Activated CD4-positive, alpha-beta T cell treated with anti-CD3 and anti-CD28 coated beads for 36 hours (primary cell): Measurements from ENCODE around the gene CCDC40. TPM values are rescaled to one million over a fixed set of nuclear protein-coding genes. Genes with fewer than 3 reads are reported as not detected.

Experiments used
- ATAC-seq: fragments of 200-7000 bp; cut with Tn5 transposase; one replicate; pipeline ENCODE4 v1.10.0; 2021; ENCODE audit warnings: mild to moderate bottlenecking, moderate library complexity
- CTCF ChIA-PET: fragments of 350-600 bp; sonication (Branson Sonifier 250); formaldehyde crosslinking; loops from one replicate; lab custom pipeline; 2021; ENCODE audit warnings: antibody characterized with exemption; lab: Charles Lee
- POLR2A ChIA-PET: fragments of 350-600 bp; sonication (Branson Sonifier 250); formaldehyde crosslinking; loops from one replicate; lab custom pipeline; 2021; ENCODE audit warnings: antibody characterized with exemption, inconsistent platforms; lab: Charles Lee
- DNase-seq: peaks from one replicate; pipeline ENCODE4 v3.0.0-alpha.2; 2020
- H3K27ac Mint-ChIP-seq: one replicate; pipeline ENCODE4 v1.8.0; 2021; ENCODE audit warnings: mixed read lengths
- H3K27me3 Mint-ChIP-seq: one replicate; pipeline ENCODE4 v1.8.0; 2021; ENCODE audit warnings: mixed read lengths
- H3K36me3 Mint-ChIP-seq: one replicate; pipeline ENCODE4 v1.8.0; 2021; ENCODE audit warnings: low read depth, mixed read lengths
- H3K4me1 Mint-ChIP-seq: one replicate; pipeline ENCODE4 v1.8.0; 2021; ENCODE audit warnings: mixed read lengths
- H3K4me3 Mint-ChIP-seq: one replicate; pipeline ENCODE4 v1.8.0; 2021; ENCODE audit warnings: mild to moderate bottlenecking, moderate library complexity, mixed read lengths
- H3K9me3 Mint-ChIP-seq: one replicate; pipeline ENCODE4 v1.8.0; 2021; ENCODE audit warnings: low read depth, mixed read lengths
- intact Hi-C, 2 experiments: fragments of 100-400 bp; cut with DNase I in 1 of 2; cut with micrococcal nuclease in 1 of 2; formaldehyde crosslinking; loops; one replicate each; pipeline versions ENCODE4 v1.14.2 to v1.15.1; 2022 to 2024; cut with DNase I, micrococcal nuclease
- total RNA-seq, 2 experiments: library from RNA; stranded (reverse); gene quantifications; one replicate each; pipeline ENCODE4 v1.2.3, GENCODE V29; 2021

Gene CCDC40
- total RNA-seq, 2 experiments from 2014 or later, result 0.56 to 0.57 TPM

DNA sequence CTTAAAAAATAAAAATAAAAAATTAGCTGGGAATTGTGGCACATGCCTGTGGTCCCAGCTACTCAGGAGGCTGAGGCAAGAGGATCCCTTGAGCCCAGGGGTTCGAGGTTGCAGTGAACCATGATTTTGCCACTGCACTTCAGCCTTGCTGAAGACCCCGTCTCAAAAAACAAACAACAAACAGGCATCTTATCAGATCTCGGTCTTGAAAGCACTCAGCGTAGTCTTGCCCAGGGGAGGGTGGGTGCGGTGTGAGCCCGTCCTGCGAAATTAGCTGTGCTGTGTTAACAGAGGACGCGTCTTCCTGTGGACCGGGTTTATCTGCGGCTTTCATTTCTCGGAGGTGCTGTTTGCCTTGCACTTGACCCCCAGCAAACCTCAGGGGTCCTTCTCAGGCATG, 70.3 kb downstream of the CCDC40 start:
- no peak for DNase-seq
- POLR2A ChIA-PET, result interaction anchor here (1.0 kb wide), 1 partner anchor 37 kb away, joined by 3 read pairs; no protein-coding TSS in a partner anchor
- H3K4me1 Mint-ChIP-seq, result peaks cover 9% of the 10 kb centered on the region
- intact Hi-C loops, result loop anchor here in 1 of 2 experiments (10.0 kb wide), 1 partner anchor 438 kb away; the partner anchor contains the start of gene RPTOR
- CTCF ChIA-PET, result interaction anchor here (0.6 kb wide), 1 partner anchor 32 kb away, joined by 3 read pairs; no protein-coding TSS in a partner anchor
- ATAC-seq, result no peak
- no peaks in the 10 kb centered on the region for H3K36me3 Mint-ChIP-seq
- no peaks in the 10 kb centered on the region for H3K9me3 Mint-ChIP-seq
- H3K27ac Mint-ChIP-seq, result no peak overlapping the region
- no peak overlapping the region for H3K4me3 Mint-ChIP-seq
- H3K27me3 Mint-ChIP-seq, result no peaks in the 10 kb centered on the region

DNA sequence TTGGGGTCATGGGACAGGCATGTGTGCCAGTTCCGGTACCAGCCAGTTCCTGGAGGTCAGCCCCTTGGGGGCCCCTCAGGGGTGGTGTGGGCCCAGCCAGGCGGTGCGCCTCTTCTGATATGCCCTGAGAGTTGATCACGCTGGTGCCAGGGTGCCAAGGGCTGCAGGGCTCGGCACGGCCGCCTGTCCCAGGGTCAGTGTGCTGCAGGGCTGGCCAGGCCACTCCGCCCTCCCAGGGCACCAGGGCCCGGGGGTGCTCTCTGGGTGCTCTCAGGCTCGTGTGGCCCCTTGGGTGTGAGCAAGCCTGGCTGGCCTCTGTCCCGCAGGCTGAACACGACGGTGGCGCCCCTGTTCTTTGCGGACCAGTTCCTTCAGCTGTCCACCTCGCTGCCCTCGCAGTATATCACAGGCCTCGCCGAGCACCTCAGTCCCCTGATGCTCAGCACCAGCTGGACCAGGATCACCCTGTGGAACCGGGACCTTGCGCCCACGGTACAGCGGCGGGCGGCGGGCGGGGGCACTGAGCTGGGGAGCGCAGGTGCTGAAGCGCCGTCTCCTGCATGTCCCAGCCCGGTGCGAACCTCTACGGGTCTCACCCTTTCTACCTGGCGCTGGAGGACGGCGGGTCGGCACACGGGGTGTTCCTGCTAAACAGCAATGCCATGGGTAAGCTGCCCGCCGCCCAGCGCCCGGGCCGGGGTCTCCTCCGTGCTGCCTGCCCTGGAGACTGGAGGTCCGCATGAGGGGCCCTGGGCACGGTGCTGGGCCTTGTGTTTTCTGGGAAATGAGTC, 71.0 kb downstream of the CCDC40 start:
- Mint-ChIP-seq H3K27ac (no peak overlapping the region), H3K9me3 (no peaks in the 10 kb centered on the region), H3K4me1 (peaks cover 4% of the 10 kb centered on the region), H3K27me3 (no peaks in the 10 kb centered on the region), H3K4me3 (no peak overlapping the region), H3K36me3 (no peaks in the 10 kb centered on the region)
- intact Hi-C loops, result loop anchor here in 1 of 2 experiments (10.0 kb wide), 1 partner anchor 437 kb away; the partner anchor contains the start of gene RPTOR
- ATAC-seq (no peak), DNase-seq (no peak)
- ChIA-PET CTCF (no interaction called here), POLR2A (no interaction called here)

DNA sequence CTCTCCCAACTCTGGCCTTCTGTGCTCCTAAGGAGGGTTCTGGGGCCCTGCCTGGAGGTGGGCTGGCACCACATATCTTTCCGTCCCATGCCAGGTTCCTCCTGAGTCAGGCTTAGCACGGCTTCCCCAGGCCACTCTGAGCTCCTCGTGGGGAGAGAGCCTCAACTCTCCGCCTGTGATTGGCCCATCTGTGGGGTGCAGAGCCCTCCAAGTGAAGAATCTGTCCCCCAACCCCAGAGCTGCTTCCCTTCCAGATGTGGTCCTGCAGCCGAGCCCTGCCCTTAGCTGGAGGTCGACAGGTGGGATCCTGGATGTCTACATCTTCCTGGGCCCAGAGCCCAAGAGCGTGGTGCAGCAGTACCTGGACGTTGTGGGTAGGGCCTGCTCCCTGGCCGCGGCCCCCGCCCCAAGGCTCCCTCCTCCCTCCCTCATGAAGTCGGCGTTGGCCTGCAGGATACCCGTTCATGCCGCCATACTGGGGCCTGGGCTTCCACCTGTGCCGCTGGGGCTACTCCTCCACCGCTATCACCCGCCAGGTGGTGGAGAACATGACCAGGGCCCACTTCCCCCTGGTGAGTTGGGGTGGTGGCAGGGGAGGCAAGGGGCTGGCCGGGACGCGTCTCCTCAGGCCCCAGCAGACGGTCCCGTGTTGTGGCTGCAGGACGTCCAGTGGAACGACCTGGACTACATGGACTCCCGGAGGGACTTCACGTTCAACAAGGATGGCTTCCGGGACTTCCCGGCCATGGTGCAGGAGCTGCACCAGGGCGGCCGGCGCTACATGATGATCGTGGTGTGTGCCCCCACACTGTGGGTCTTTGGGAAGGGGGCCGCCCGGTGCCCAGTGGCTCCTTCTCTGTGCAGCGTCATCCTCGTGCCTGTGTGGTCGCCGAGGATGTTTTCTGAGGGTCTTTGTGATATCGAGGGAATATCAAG, 71.9 kb downstream of the CCDC40 start:
- Mint-ChIP-seq H3K4me1 (no peaks in the 10 kb centered on the region), H3K27ac (no peak overlapping the region), H3K27me3 (no peaks in the 10 kb centered on the region), H3K36me3 (no peaks in the 10 kb centered on the region), H3K4me3 (no peak overlapping the region), H3K9me3 (no peaks in the 10 kb centered on the region)
- DNase-seq (no peak), ATAC-seq (no peak)
- intact Hi-C loops, result loop anchor here in 1 of 2 experiments (10.0 kb wide), 1 partner anchor 436 kb away; the partner anchor contains the start of gene RPTOR
- POLR2A ChIA-PET, result no interaction called here
- CTCF ChIA-PET, result no interaction called here

DNA sequence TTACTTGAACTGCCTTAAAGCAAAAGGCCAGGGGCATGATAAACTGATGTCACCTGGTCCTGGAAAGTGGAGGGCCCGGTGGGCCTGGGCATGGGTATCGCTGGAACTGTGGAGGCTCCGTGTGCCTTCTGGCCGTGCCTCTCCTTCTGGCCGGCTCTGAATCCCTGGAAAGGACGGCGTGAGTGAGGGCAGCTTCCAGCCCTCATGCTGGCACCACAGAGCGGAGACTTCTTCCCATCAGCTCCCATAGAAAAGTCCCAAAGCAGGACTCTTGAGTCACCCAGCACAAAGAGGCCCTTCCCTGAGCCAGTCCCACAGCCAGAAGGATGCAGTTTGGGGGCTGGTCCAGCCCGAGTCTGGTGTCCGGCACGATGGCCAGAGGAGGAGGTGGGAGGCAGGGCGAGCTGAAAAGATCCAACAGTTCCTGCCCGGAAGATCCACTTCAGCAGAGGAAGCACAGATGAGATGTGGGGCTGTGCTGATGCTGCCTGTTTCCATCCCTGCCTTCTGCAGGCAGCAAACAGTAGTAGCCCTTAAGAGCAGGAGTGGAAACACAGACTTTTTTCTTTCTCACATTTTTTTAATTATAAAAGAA, 72.7 kb downstream of the CCDC40 start:
- ChIA-PET POLR2A (no interaction called here), CTCF (interaction anchor here (1.9 kb wide), 1 partner anchor 8 kb away, joined by 6 read pairs; the partner anchor contains the start of gene GAA)
- intact Hi-C loops, result loop anchor here in 1 of 2 experiments (10.0 kb wide), 1 partner anchor 436 kb away; the partner anchor contains the start of gene RPTOR
- no peaks in the 10 kb centered on the region for H3K36me3 Mint-ChIP-seq
- no peaks in the 10 kb centered on the region for H3K4me1 Mint-ChIP-seq
- no peaks in the 10 kb centered on the region for H3K27me3 Mint-ChIP-seq
- DNase-seq, result no peak
- no peak overlapping the region for H3K27ac Mint-ChIP-seq
- no peak for ATAC-seq
- H3K4me3 Mint-ChIP-seq, result no peak overlapping the region
- no peaks in the 10 kb centered on the region for H3K9me3 Mint-ChIP-seq

DNA sequence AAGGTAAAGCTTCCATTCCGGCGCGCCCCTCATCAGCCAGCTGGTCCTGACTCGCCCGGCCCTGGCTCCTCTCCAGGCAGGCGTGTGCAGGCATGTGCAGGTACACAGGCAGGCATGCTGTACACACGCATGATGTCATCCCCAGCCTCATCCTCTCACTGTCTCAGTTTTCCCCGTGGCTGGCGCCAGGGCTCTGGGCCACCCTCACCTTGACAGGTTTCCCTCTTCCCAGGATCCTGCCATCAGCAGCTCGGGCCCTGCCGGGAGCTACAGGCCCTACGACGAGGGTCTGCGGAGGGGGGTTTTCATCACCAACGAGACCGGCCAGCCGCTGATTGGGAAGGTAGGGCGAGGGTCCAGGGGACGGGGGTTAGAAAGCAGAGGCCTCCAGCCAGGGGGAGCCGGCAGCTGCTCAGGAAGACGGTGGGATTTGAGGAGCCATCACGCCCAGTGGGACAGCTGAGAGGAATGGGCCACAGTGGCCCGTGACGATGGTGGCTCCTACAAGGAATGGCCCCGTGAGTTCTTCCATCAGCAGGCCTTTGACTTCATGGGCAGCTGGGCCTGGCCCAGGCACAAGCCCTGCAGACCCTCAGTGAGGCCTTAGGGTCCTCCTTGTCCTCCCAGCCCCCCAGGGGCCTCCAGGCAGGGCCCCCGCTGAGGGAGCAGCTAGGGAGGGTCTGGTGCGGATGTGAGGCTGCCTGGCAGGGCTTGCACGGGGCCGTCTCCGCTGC, 73.4 kb downstream of the CCDC40 start:
- POLR2A ChIA-PET, result no interaction called here
- Mint-ChIP-seq H3K4me1 (no peaks in the 10 kb centered on the region), H3K4me3 (no peak overlapping the region), H3K27ac (no peak overlapping the region), H3K27me3 (no peaks in the 10 kb centered on the region), H3K9me3 (no peaks in the 10 kb centered on the region), H3K36me3 (no peaks in the 10 kb centered on the region)
- intact Hi-C loops, result loop anchor here in 1 of 2 experiments (10.0 kb wide), 1 partner anchor 435 kb away; the partner anchor contains the start of gene RPTOR
- CTCF ChIA-PET, result interaction anchor here (0.6 to 1.9 kb wide), 2 partner anchors 9 to 76 kb away, joined by 3 to 6 read pairs; partner anchors contain the start of gene GAA
- ATAC-seq (no peak), DNase-seq (no peak)

DNA sequence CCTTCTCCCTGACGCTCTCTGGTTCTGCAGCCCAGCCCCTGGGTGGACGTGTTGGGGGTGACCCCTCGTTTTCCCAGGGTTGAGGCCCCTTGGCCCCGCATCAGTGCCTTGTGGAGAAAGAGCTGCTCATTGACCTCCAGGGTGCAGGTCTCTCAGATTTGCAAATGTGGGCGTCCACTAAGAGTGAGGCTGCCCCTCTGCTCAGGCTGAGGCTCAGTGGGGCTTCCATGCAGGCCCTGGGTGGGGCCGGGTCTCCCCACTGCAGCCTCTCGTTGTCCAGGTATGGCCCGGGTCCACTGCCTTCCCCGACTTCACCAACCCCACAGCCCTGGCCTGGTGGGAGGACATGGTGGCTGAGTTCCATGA, 74.0 kb downstream of the CCDC40 start:
- no peak for ATAC-seq
- peaks cover 2% of the 10 kb centered on the region for H3K9me3 Mint-ChIP-seq
- DNase-seq, result no peak
- H3K4me3 Mint-ChIP-seq, result no peak overlapping the region
- intact Hi-C loops, result no loop called here
- H3K4me1 Mint-ChIP-seq, result no peaks in the 10 kb centered on the region
- ChIA-PET POLR2A (no interaction called here), CTCF (interaction anchor here (0.6 to 1.9 kb wide), 2 partner anchors 9 to 77 kb away, joined by 3 to 6 read pairs; partner anchors contain the start of gene GAA)
- no peaks in the 10 kb centered on the region for H3K27me3 Mint-ChIP-seq
- no peaks in the 10 kb centered on the region for H3K36me3 Mint-ChIP-seq
- no peak overlapping the region for H3K27ac Mint-ChIP-seq

DNA sequence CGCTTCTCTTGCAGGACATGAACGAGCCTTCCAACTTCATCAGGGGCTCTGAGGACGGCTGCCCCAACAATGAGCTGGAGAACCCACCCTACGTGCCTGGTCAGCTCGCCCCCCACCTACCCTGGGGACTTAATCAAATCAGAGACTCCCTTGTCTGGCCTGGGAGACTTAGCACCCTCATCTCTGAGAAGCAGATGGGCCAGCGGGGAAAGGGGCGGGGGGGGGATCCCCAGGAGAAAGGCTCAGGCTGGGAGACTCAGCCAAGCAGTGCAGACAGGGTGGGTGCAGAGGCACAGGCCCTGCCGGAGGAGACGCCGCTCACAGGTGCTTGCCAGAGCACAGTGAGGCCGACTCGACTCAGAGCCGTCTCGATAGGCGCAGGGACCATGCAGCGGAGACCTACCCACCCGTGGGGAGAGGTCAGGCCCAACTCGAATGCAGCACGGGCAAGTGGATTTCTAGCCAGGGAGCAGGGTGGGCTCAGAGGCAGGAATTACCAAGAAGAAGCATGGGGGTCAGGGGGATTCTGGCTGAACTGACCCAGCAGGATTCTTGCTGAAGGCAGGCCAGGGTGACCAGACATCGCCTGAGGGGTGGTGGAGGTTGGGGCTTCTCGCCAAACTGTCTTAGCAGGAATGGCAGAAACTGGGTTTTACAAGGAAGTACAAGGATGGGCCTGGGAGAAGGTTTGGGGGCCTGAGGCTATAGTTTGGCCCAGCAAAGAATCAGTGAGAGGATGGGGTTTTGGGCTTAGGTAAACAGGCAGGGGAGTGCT, 74.7 kb downstream of the CCDC40 start:
- CTCF ChIA-PET, result no interaction called here

DNA sequence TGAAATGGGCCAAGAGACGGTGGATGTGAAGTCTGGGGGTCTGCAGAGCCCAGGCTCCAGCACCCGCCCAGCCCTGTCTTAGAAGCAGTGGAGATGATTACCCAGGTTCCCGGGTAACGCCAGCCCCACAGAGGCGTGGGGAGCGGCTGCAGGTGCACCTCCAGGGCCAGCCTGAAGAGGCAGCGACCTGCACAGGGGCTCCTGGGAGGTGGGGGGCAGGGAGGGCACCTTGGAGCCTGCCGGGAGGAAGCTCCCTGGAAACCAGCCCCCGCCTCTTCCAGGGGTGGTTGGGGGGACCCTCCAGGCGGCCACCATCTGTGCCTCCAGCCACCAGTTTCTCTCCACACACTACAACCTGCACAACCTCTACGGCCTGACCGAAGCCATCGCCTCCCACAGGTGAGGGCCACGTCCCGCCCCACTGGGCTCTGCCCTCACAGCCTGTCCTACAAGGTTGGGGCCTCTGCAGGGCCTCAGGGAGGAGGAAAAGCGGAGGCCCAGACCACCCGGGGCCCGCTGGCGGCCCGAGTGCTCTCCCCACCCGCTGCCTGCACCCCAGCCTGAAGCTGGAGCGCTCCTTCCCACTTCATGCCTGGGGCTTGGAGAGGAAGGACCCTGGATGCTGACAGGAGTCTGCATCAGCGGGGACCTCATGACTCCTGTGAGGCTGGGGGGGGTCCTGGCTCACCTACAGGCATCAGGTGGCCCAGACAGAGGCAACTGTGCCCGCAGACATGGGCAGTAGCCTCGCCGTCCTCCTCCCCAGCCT, 75.4 kb downstream of the CCDC40 start:
- H3K4me1 Mint-ChIP-seq, result no peaks in the 10 kb centered on the region

More for the DNA sequence above, 74.7 kb downstream of the CCDC40 start:
- H3K9me3 Mint-ChIP-seq, result peaks cover 2% of the 10 kb centered on the region
- no peak for DNase-seq
- POLR2A ChIA-PET, result interaction anchor here (0.7 kb wide), 1 partner anchor 28 kb away, joined by 3 read pairs; no protein-coding TSS in a partner anchor
- intact Hi-C loops, result no loop called here
- no peak for ATAC-seq
- H3K27ac Mint-ChIP-seq, result no peak overlapping the region
- H3K36me3 Mint-ChIP-seq, result no peaks in the 10 kb centered on the region
- H3K27me3 Mint-ChIP-seq, result no peaks in the 10 kb centered on the region
- no peaks in the 10 kb centered on the region for H3K4me1 Mint-ChIP-seq
- H3K4me3 Mint-ChIP-seq, result no peak overlapping the region

DNA sequence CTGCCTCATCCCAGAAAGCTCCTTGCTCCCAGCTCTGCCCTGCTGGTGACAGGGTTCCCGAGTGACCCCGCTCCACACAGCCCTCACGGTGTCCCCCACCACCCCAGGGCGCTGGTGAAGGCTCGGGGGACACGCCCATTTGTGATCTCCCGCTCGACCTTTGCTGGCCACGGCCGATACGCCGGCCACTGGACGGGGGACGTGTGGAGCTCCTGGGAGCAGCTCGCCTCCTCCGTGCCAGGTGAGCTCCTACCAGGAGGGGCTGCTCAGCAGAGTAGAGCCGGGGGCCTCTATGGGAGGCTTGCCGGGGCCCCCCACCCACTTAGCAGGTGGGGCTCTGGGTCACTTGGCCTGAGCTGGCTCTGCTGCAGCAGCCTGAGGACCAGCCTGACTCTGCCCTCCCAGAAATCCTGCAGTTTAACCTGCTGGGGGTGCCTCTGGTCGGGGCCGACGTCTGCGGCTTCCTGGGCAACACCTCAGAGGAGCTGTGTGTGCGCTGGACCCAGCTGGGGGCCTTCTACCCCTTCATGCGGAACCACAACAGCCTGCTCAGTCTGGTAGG, 76.1 kb downstream of the CCDC40 start:
- no peak overlapping the region for H3K4me3 Mint-ChIP-seq
- H3K9me3 Mint-ChIP-seq, result peaks cover 2% of the 10 kb centered on the region
- POLR2A ChIA-PET, result no interaction called here
- no peaks in the 10 kb centered on the region for H3K36me3 Mint-ChIP-seq
- no peak overlapping the region for H3K27ac Mint-ChIP-seq
- intact Hi-C loops, result no loop called here
- DNase-seq (no peak), ATAC-seq (no peak)
- no peaks in the 10 kb centered on the region for H3K4me1 Mint-ChIP-seq
- no peaks in the 10 kb centered on the region for H3K27me3 Mint-ChIP-seq
- CTCF ChIA-PET, result interaction anchor here (1.1 kb wide), 1 partner anchor 11 kb away, joined by 3 read pairs; the partner anchor contains the start of gene GAA

More for the DNA sequence above, 75.4 kb downstream of the CCDC40 start:
- ChIA-PET POLR2A (interaction anchor here (0.7 kb wide), 1 partner anchor 28 kb away, joined by 3 read pairs; no protein-coding TSS in a partner anchor), CTCF (interaction anchor here (1.1 kb wide), 1 partner anchor 11 kb away, joined by 3 read pairs; the partner anchor contains the start of gene GAA)
- no peak for DNase-seq
- H3K9me3 Mint-ChIP-seq, result peaks cover 2% of the 10 kb centered on the region
- intact Hi-C loops, result no loop called here
- no peaks in the 10 kb centered on the region for H3K36me3 Mint-ChIP-seq
- ATAC-seq, result no peak
- no peaks in the 10 kb centered on the region for H3K27me3 Mint-ChIP-seq
- no peak overlapping the region for H3K27ac Mint-ChIP-seq
- H3K4me3 Mint-ChIP-seq, result no peak overlapping the region
